ENCODE measurements around the gene TENM3.
"Not testable (repeated sequence)": the region's sequence is repeated elsewhere in the genome, so short reads cannot be mapped to it uniquely, and the experiment has no call there.

TENM3 gene

GRCh38 chr4:182243204-182243603 lies at the start of gene TENM3:
TSS of gene TENM3 (plus strand) at chr4:182243402. CDS start at chr4:182324021, 80,619 bp downstream.
- not testable (repeated sequence) for DNase-seq

- no peak for DNase-seq
These were observed 48.9 kb upstream of the TENM3 start for GRCh38 chr4:182194091-182194824.

GRCh38 chr4:182197611-182198010 lies 45.6 kb upstream of the TENM3 start:
- DNase-seq = no peak

GRCh38 chr4:182201871-182202270 lies 41.3 kb upstream of the TENM3 start:
- no peak for DNase-seq

GRCh38 chr4:182202650-182203049 lies 40.6 kb upstream of the TENM3 start:
- DNase-seq = no peak

GRCh38 chr4:182203872-182204411 lies 39.3 kb upstream of the TENM3 start:
- no peak for DNase-seq

GRCh38 chr4:182205306-182205705 lies 37.9 kb upstream of the TENM3 start:
- no peak for DNase-seq

GRCh38 chr4:182206266-182206665 lies 36.9 kb upstream of the TENM3 start:
- DNase-seq = no peak

- DNase-seq = no peak
These were observed 36.3 kb upstream of the TENM3 start for GRCh38 chr4:182206916-182207315.

GRCh38 chr4:182207830-182208396 lies 35.3 kb upstream of the TENM3 start:
- no peak for DNase-seq

GRCh38 chr4:182208526-182209050 lies 34.6 kb upstream of the TENM3 start:
- DNase-seq = no peak

- DNase-seq = no peak
These were observed 30.9 kb upstream of the TENM3 start for GRCh38 chr4:182212211-182212761.

GRCh38 chr4:182213004-182213403 lies 30.2 kb upstream of the TENM3 start:
- no peak for DNase-seq

- DNase-seq = no peak
These were observed 28.1 kb upstream of the TENM3 start for GRCh38 chr4:182215148-182215547.

GRCh38 chr4:182216005-182216404 lies 27.2 kb upstream of the TENM3 start:
- DNase-seq = no peak

- no peak for DNase-seq
These were observed 23.7 kb upstream of the TENM3 start for GRCh38 chr4:182219411-182220056.

GRCh38 chr4:182221987-182222386 lies 21.2 kb upstream of the TENM3 start:
- DNase-seq = no peak

- DNase-seq = no peak
These were observed 20.4 kb upstream of the TENM3 start for GRCh38 chr4:182222766-182223165.

GRCh38 chr4:182223708-182224107 lies 19.5 kb upstream of the TENM3 start:
- DNase-seq = no peak

- no peak for DNase-seq
These were observed 18.9 kb upstream of the TENM3 start for GRCh38 chr4:182224192-182224850.

GRCh38 chr4:182225257-182225852 lies 17.8 kb upstream of the TENM3 start:
- no peak for DNase-seq

- no peak for DNase-seq
These were observed 15.6 kb upstream of the TENM3 start for GRCh38 chr4:182227611-182228010.
